Neuron (in vitro differentiated cells): ENCODE results near the gene SEMA3G.

Experiments used
- H2AFZ ChIP-seq: one replicate; pipeline ENCODE4 v1.6.1; 2013; ENCODE audit warnings: low read depth, mild to moderate bottlenecking, inconsistent platforms, low read length, moderate library complexity
- H3K27me3 ChIP-seq: one replicate; pipeline ENCODE4 v1.6.1; 2013; ENCODE audit warnings: low read length; ENCODE audit not compliant: insufficient read depth
- H3K36me3 ChIP-seq: one replicate; pipeline ENCODE4 v1.6.1; 2013; ENCODE audit warnings: low read length; ENCODE audit not compliant: insufficient read depth
- H3K4me1 ChIP-seq: one replicate; pipeline ENCODE4 v1.6.1; 2013; ENCODE audit warnings: low read length; ENCODE audit not compliant: insufficient read depth
- H3K4me3 ChIP-seq: 2 replicates; pipeline ENCODE4 v1.5.1; 2013; ENCODE audit warnings: mild to moderate bottlenecking, low read length, moderate library complexity
- H3K9me3 ChIP-seq: one replicate; pipeline ENCODE4 v1.6.1; 2013; ENCODE audit warnings: low read length

Gene SEMA3G

GRCh38 chr3:52444860-52445793 is at the start of gene SEMA3G:
TSS of gene SEMA3G (minus strand) at chr3:52445103. CDS start at chr3:52445027, 76 bp downstream.
- H3K4me1 ChIP-seq, result no peaks in the 10 kb centered on the region
- no peak within 1 kb of the TSS for H3K4me3 ChIP-seq
- H3K27me3 ChIP-seq, result peaks cover 13% of the 10 kb centered on the region
- no peaks in the 10 kb centered on the region for H3K36me3 ChIP-seq
- H3K9me3 ChIP-seq, result no peaks in the 10 kb centered on the region
- H2AFZ ChIP-seq, result no peak within 1 kb of the TSS

GRCh38 chr3:52494445-52494844 is 49.5 kb upstream of the SEMA3G start:
- H2AFZ ChIP-seq, result no peak overlapping the region
- no peaks in the 10 kb centered on the region for H3K27me3 ChIP-seq
- peaks cover 33% of the 10 kb centered on the region for H3K36me3 ChIP-seq
- H3K4me3 ChIP-seq, result no peak overlapping the region
- H3K4me1 ChIP-seq, result no peaks in the 10 kb centered on the region
- no peaks in the 10 kb centered on the region for H3K9me3 ChIP-seq

- H3K4me3 ChIP-seq, result no peak overlapping the region
- no peaks in the 10 kb centered on the region for H3K9me3 ChIP-seq
- peaks cover 43% of the 10 kb centered on the region for H3K36me3 ChIP-seq
- no peaks in the 10 kb centered on the region for H3K4me1 ChIP-seq
- no peak overlapping the region for H2AFZ ChIP-seq
- no peaks in the 10 kb centered on the region for H3K27me3 ChIP-seq
These were observed 48.5 kb upstream of the SEMA3G start for GRCh38 chr3:52493232-52494017.

GRCh38 chr3:52492059-52492458 is 47.2 kb upstream of the SEMA3G start:
- Histone ChIP-seq H3K9me3 (no peaks in the 10 kb centered on the region), H3K27me3 (no peaks in the 10 kb centered on the region), H3K4me1 (no peaks in the 10 kb centered on the region), H3K4me3 (no peak overlapping the region), H2AFZ (no peak overlapping the region), H3K36me3 (peaks cover 57% of the 10 kb centered on the region)

- Histone ChIP-seq H2AFZ (no peak overlapping the region), H3K36me3 (peaks cover 66% of the 10 kb centered on the region), H3K9me3 (no peaks in the 10 kb centered on the region), H3K4me1 (no peaks in the 10 kb centered on the region), H3K27me3 (no peaks in the 10 kb centered on the region), H3K4me3 (no peak overlapping the region)
These were observed 46.1 kb upstream of the SEMA3G start for GRCh38 chr3:52490939-52491526.

GRCh38 chr3:52490035-52490938 is 45.4 kb upstream of the SEMA3G start:
- H3K27me3 ChIP-seq, result no peaks in the 10 kb centered on the region
- H2AFZ ChIP-seq, result no peak overlapping the region
- no peaks in the 10 kb centered on the region for H3K9me3 ChIP-seq
- H3K4me1 ChIP-seq, result no peaks in the 10 kb centered on the region
- H3K4me3 ChIP-seq, result no peak overlapping the region
- peaks cover 72% of the 10 kb centered on the region for H3K36me3 ChIP-seq

GRCh38 chr3:52489453-52489852 is 44.5 kb upstream of the SEMA3G start:
- Histone ChIP-seq H3K4me1 (peaks cover 2% of the 10 kb centered on the region), H3K36me3 (peaks cover 76% of the 10 kb centered on the region), H3K4me3 (no peak overlapping the region), H3K9me3 (no peaks in the 10 kb centered on the region), H3K27me3 (no peaks in the 10 kb centered on the region), H2AFZ (no peak overlapping the region)

- Histone ChIP-seq H3K4me1 (peaks cover 8% of the 10 kb centered on the region), H3K27me3 (no peaks in the 10 kb centered on the region), H2AFZ (no peak overlapping the region), H3K36me3 (peaks cover 76% of the 10 kb centered on the region), H3K9me3 (no peaks in the 10 kb centered on the region), H3K4me3 (no peak overlapping the region)
These were observed 43.8 kb upstream of the SEMA3G start for GRCh38 chr3:52488746-52489145.

GRCh38 chr3:52487788-52488691 is 43.1 kb upstream of the SEMA3G start:
- H3K27me3 ChIP-seq, result no peaks in the 10 kb centered on the region
- no peaks in the 10 kb centered on the region for H3K9me3 ChIP-seq
- peaks cover 76% of the 10 kb centered on the region for H3K36me3 ChIP-seq
- H2AFZ ChIP-seq, result no peak overlapping the region
- no peak overlapping the region for H3K4me3 ChIP-seq
- peaks cover 15% of the 10 kb centered on the region for H3K4me1 ChIP-seq

- Histone ChIP-seq H3K36me3 (peaks cover 77% of the 10 kb centered on the region), H3K4me3 (no peak overlapping the region), H2AFZ (no peak overlapping the region), H3K27me3 (no peaks in the 10 kb centered on the region), H3K4me1 (peaks cover 19% of the 10 kb centered on the region), H3K9me3 (no peaks in the 10 kb centered on the region)
These were observed 42.3 kb upstream of the SEMA3G start for GRCh38 chr3:52487050-52487787.

GRCh38 chr3:52484680-52485461 is 40.0 kb upstream of the SEMA3G start:
- Histone ChIP-seq H3K4me3 (no peak overlapping the region), H3K36me3 (peaks cover 77% of the 10 kb centered on the region), H2AFZ (no peak overlapping the region), H3K4me1 (peaks cover 19% of the 10 kb centered on the region), H3K27me3 (no peaks in the 10 kb centered on the region), H3K9me3 (no peaks in the 10 kb centered on the region)
